Panc1 (cell line): ENCODE measurements around the gene LMCD1. TPM values are rescaled to one million over a fixed set of nuclear protein-coding genes. Genes with fewer than 3 reads are reported as not detected.

Experiments
- ATAC-seq: fragments of 200-7000 bp; cut with Tn5 transposase; 2 replicates; pipeline ENCODE4 v1.9.1; 2020; ENCODE audit warnings: mild to moderate bottlenecking, moderate library complexity
- BruUV-seq: library from RNA; stranded (reverse); fragments of 400-500 nt; replicated peaks from 2 replicates; lab custom pipeline; 2021; lab: Mats Ljungman, UMichigan
- CTCF ChIA-PET: fragments of 300-600 bp; sonication (Branson Sonifier 250); formaldehyde crosslinking; loops from one replicate; lab custom pipeline; 2022; ENCODE audit warnings: antibody characterized with exemption; lab: Charles Lee
- POLR2A ChIA-PET: fragments of 300-600 bp; sonication (Branson Sonifier 250); formaldehyde crosslinking; loops from one replicate; lab custom pipeline; 2022; ENCODE audit warnings: antibody characterized with exemption; lab: Charles Lee
- DNase-seq: peaks from one replicate; pipeline ENCODE4 v3.0.0-alpha.2; 2010; ENCODE audit warnings: low read depth, low spot score
- H3K27ac ChIP-seq: 2 replicates; pipeline ENCODE4 v1.5.1; 2011; ENCODE audit warnings: mild to moderate bottlenecking, low read length, inconsistent platforms
- H3K27me3 ChIP-seq: fragments of 200-500 bp; sonication (Bioruptor generic); 2 replicates; pipeline ENCODE4 v1.6.0; 2014; ENCODE audit warnings: low read length, inconsistent platforms; ENCODE audit not compliant: control insufficient read depth, insufficient read depth
- H3K36me3 ChIP-seq: fragments of 200-500 bp; sonication (Bioruptor generic); 2 replicates; pipeline ENCODE4 v1.5.1; 2014; ENCODE audit warnings: inconsistent platforms, mild to moderate bottlenecking, low read length, moderate library complexity; ENCODE audit not compliant: control insufficient read depth, insufficient read depth
- H3K4me1 ChIP-seq: 2 replicates; pipeline ENCODE4 v1.5.1; 2011; ENCODE audit warnings: inconsistent platforms, mild to moderate bottlenecking, low read length, moderate library complexity; ENCODE audit not compliant: control insufficient read depth, insufficient read depth
- H3K4me3 ChIP-seq, 2 experiments: 2 replicates each; pipeline ENCODE4 v1.5.1; 2011 to 2012; ENCODE audit warnings: low read depth in 2 of 2, low read length in 2 of 2, mild to moderate bottlenecking in 2 of 2, inconsistent platforms in 1 of 2, moderate library complexity in 1 of 2
- H3K9me3 ChIP-seq: fragments of 200-500 bp; sonication (Bioruptor generic); 2 replicates; pipeline ENCODE4 v1.5.1; 2014; ENCODE audit warnings: low read depth, mild to moderate bottlenecking, inconsistent platforms, low read length, moderate library complexity; ENCODE audit not compliant: control insufficient read depth, insufficient read depth
- CTCF ChIP-seq: fragments of 450-650 bp; IDR thresholded peaks from 2 replicates; pipeline ENCODE4 v1.5.1; 2017; ENCODE audit warnings: mild to moderate bottlenecking
- POLR2AphosphoS5 ChIP-seq: IDR thresholded peaks from 2 replicates; pipeline ENCODE4 v1.6.1; 2012; ENCODE audit warnings: mild to moderate bottlenecking, low read depth, low read length, moderate library complexity
- REST ChIP-seq, 2 experiments: IDR thresholded peaks; 2 replicates each; pipeline ENCODE4 v1.6.1; 2011 to 2012; ENCODE audit warnings: low read depth in 2 of 2, control low read depth in 1 of 2, low read length in 1 of 2, mild to moderate bottlenecking in 1 of 2, moderate library complexity in 1 of 2; ENCODE audit not compliant: insufficient read depth in 1 of 2
- SIN3A ChIP-seq: IDR thresholded peaks from 2 replicates; pipeline ENCODE4 v1.6.1; 2012; ENCODE audit warnings: low read depth, mild to moderate bottlenecking, low read length, moderate library complexity, borderline replicate concordance; ENCODE audit not compliant: insufficient read depth
- TCF7L2 ChIP-seq: IDR thresholded peaks from 2 replicates; pipeline ENCODE4 v1.6.1; 2011; ENCODE audit warnings: mild to moderate bottlenecking, low read depth, low read length, inconsistent platforms
- in situ Hi-C: cut with HindIII; loops from 2 replicates; pipeline ENCODE4 v1.10.0; 2016; ENCODE audit warnings: low sequenced_read_pairs, low pct_unique_long_range_greater_than_20kb
- intact Hi-C: fragments of 100-400 bp; cut with micrococcal nuclease; formaldehyde crosslinking; loops from one replicate; pipeline ENCODE4 v1.10.0; 2022; ENCODE audit not compliant: unreplicated experiment
- total RNA-seq: library from RNA; stranded (reverse); gene quantifications from one replicate; pipeline ENCODE4 v1.2.1, GENCODE V29; 2021; ENCODE audit not compliant: unreplicated experiment

Gene LMCD1
- total RNA-seq, 1 experiment from 2014 or later, result 24.8 TPM

- Histone ChIP-seq H3K27me3 (no peaks in the 10 kb centered on the region), H3K36me3 (no peaks in the 10 kb centered on the region), H3K9me3 (no peaks in the 10 kb centered on the region), H3K4me1 (no peaks in the 10 kb centered on the region), H3K27ac (no peak overlapping the region), H3K4me3 (no peak overlapping the region)
- TF ChIP-seq POLR2AphosphoS5 (no peak), SIN3A (no peak), CTCF (no peak), TCF7L2 (no peak), REST (IDR thresholded peaks at IDR 0.05; ENCODE audit: insufficient read depth in 1 of 2, low read depth in 2 of 2, low read length in 1 of 2) (no peak)
- CTCF ChIA-PET, result no interaction called here
- intact Hi-C loops, result no loop called here
- DNase-seq (no peak), ATAC-seq (no peak)
- POLR2A ChIA-PET, result no interaction called here
- in situ Hi-C loops, result no loop called here
- no TSS peak for BruUV-seq
Measured at GRCh38 chr3:8473029-8473428, 28.6 kb upstream of the LMCD1 start.

GRCh38 chr3:8473990-8474389, 27.6 kb upstream of the LMCD1 start:
- no peak overlapping the region for H3K4me3 ChIP-seq
- in situ Hi-C loops (no loop called here), intact Hi-C loops (no loop called here)
- POLR2A ChIA-PET, result no interaction called here
- no peak for TF ChIP-seq SIN3A
- no peak for TF ChIP-seq REST (IDR thresholded peaks at IDR 0.05; ENCODE audit: insufficient read depth in 1 of 2, low read depth in 2 of 2, low read length in 1 of 2)
- no peak for TF ChIP-seq CTCF
- no peak for TF ChIP-seq TCF7L2
- no peak for TF ChIP-seq POLR2AphosphoS5
- no peak for ATAC-seq
- BruUV-seq, result no TSS peak
- no peak for DNase-seq
- no peaks in the 10 kb centered on the region for H3K36me3 ChIP-seq
- H3K27me3 ChIP-seq, result no peaks in the 10 kb centered on the region
- H3K4me1 ChIP-seq, result no peaks in the 10 kb centered on the region
- CTCF ChIA-PET, result no interaction called here
- no peak overlapping the region for H3K27ac ChIP-seq
- H3K9me3 ChIP-seq, result no peaks in the 10 kb centered on the region
